Liver (tissue), 9 donors: Measurements from ENCODE around the gene RAPGEF1. TPM values are rescaled to one million over a fixed set of nuclear protein-coding genes. Genes with fewer than 3 reads are reported as not detected.

Source experiments
- DNase-seq: peaks from one replicate; pipeline ENCODE4 v3.0.0-alpha.2; 2017; ENCODE audit warnings: low spot score
- H3K27ac ChIP-seq, 2 donors: one replicate each; pipeline ENCODE4 v1.7.0; 2013; ENCODE audit warnings: inconsistent platforms in 2 of 2, low read length in 2 of 2, control low read depth in 1 of 2, low read depth in 1 of 2, mild to moderate bottlenecking in 1 of 2
- H3K27me3 ChIP-seq, 4 donors: one replicate each; pipeline versions ENCODE4 v1.6.1 to v1.7.0; 2013; ENCODE audit warnings: low read length in 3 of 4, inconsistent platforms in 1 of 4, mild to moderate bottlenecking in 1 of 4, moderate library complexity in 1 of 4; ENCODE audit not compliant: control insufficient read depth in 4 of 4, insufficient read depth in 4 of 4
- H3K36me3 ChIP-seq, 4 donors: one replicate each; pipeline versions ENCODE4 v1.6.1 to v1.7.0; 2013; ENCODE audit warnings: low read length in 3 of 4, mild to moderate bottlenecking in 3 of 4, low read depth in 1 of 4, moderate library complexity in 1 of 4; ENCODE audit not compliant: control insufficient read depth in 4 of 4, insufficient read depth in 3 of 4
- H3K4me1 ChIP-seq, 4 donors: one replicate each; pipeline versions ENCODE4 v1.6.1 to v1.7.0; 2013; ENCODE audit warnings: low read length in 3 of 4, mild to moderate bottlenecking in 3 of 4, moderate library complexity in 1 of 4; ENCODE audit not compliant: control insufficient read depth in 4 of 4, insufficient read depth in 4 of 4
- H3K4me3 ChIP-seq, 3 donors: one replicate each; pipeline versions ENCODE4 v1.6.1 to v1.7.0; 2013; ENCODE audit warnings: low read length in 3 of 3, control low read depth in 1 of 3, low read depth in 1 of 3, mild to moderate bottlenecking in 1 of 3
- H3K9ac ChIP-seq, 2 donors: one replicate each; pipeline ENCODE4 v1.7.0; 2013; ENCODE audit warnings: low read length in 2 of 2, mild to moderate bottlenecking in 2 of 2, moderate library complexity in 2 of 2, control low read depth in 1 of 2, low read depth in 1 of 2
- H3K9me3 ChIP-seq, 4 donors: one replicate each; pipeline versions ENCODE4 v1.6.1 to v1.7.0; 2013; ENCODE audit warnings: low read length in 3 of 4; ENCODE audit not compliant: control insufficient read depth in 4 of 4
- ATF3 ChIP-seq: IDR thresholded peaks from 2 replicates; pipeline ENCODE4 v1.6.1; 2016; ENCODE audit warnings: antibody characterized with exemption
- CTCF ChIP-seq: fragments of 150-350 bp; IDR thresholded peaks from 2 replicates; pipeline ENCODE4 v1.5.1; 2017; ENCODE audit warnings: improper control_type of control experiment, low read depth, low read length; ENCODE audit not compliant: missing input control
- FOXA1 ChIP-seq: IDR thresholded peaks from 2 replicates; pipeline ENCODE4 v1.6.1; 2016; ENCODE audit warnings: antibody characterized with exemption
- FOXA2 ChIP-seq: IDR thresholded peaks from 2 replicates; pipeline ENCODE4 v1.6.1; 2016; ENCODE audit warnings: antibody characterized with exemption
- HNF4A ChIP-seq, 2 donors: conservative IDR thresholded peaks; 2 replicates each; pipeline ENCODE4 v1.6.1; 2016; ENCODE audit warnings: antibody characterized with exemption in 2 of 2, mild to moderate bottlenecking in 2 of 2
- JUND ChIP-seq, 2 donors: IDR thresholded peaks; 2 replicates each; pipeline ENCODE4 v1.6.1; 2016; ENCODE audit warnings: antibody characterized with exemption in 2 of 2
- MAX ChIP-seq: IDR thresholded peaks from 2 replicates; pipeline ENCODE4 v1.6.1; 2016; ENCODE audit warnings: antibody characterized with exemption
- NR2F2 ChIP-seq: IDR thresholded peaks from 2 replicates; pipeline ENCODE4 v1.6.1; 2016; ENCODE audit warnings: antibody characterized with exemption
- RAD21 ChIP-seq, 2 donors: IDR thresholded peaks; 2 replicates each; pipeline ENCODE4 v1.6.1; 2016; ENCODE audit warnings: antibody characterized with exemption in 2 of 2, mild to moderate bottlenecking in 2 of 2
- REST ChIP-seq: IDR thresholded peaks from 2 replicates; pipeline ENCODE4 v1.6.1; 2016; ENCODE audit warnings: antibody characterized with exemption, mild to moderate bottlenecking
- RXRA ChIP-seq, 2 donors: IDR thresholded peaks; 2 replicates each; pipeline ENCODE4 v1.6.1; 2017 to 2018; ENCODE audit warnings: antibody characterized with exemption in 2 of 2, mild to moderate bottlenecking in 1 of 2
- SP1 ChIP-seq: IDR thresholded peaks from 2 replicates; pipeline ENCODE4 v1.6.1; 2018; ENCODE audit warnings: antibody characterized with exemption, mild to moderate bottlenecking
- TAF1 ChIP-seq: conservative IDR thresholded peaks from 2 replicates; pipeline ENCODE4 v1.6.1; 2016; ENCODE audit warnings: antibody characterized with exemption, mild to moderate bottlenecking
- YY1 ChIP-seq: IDR thresholded peaks from 2 replicates; pipeline ENCODE4 v1.6.1; 2016; ENCODE audit warnings: antibody characterized with exemption, mild to moderate bottlenecking
- WGBS: extraction: QIAGEN DNeasy Blood & Tissue Kit; methylation state at CpG from one replicate; pipeline ENCODE4 v1.1.7; 2013; 5-methylcytosine and 5-hydroxymethylcytosine counted together
- polyA plus RNA-seq, 2 donors: library from polyadenylated mRNA; stranded (reverse) in 1 of 2; unstranded in 1 of 2; fragments of 200-250 nt in 1 of 2; fragments of >200 nt in 1 of 2; fragmentation: Nextera tagmentation in 1 of 2; extraction: Ambion mirVana in 1 of 2; gene quantifications; one replicate each; pipeline versions ENCODE4 v1.2.1 to v1.2.3, GENCODE V29; 2013 to 2015
- total RNA-seq, 2 donors: library from RNA; depleted of rRNA; stranded (reverse); fragments of >200 nt; gene quantifications; one replicate each; pipeline ENCODE4 v1.2.3, GENCODE V29; 2014
- donor health status: healthy.
- donor health status: healthy.
- donor health status: healthy.
- donor health status: healthy.
- donor health status: healthy.

The RAPGEF1 gene
- total and polyA plus RNA-seq, 4 donors = 5.6 to 19.7 (median 16.8) TPM

GRCh38 chr9:131697908-131698617 is 41.8 kb downstream of the RAPGEF1 start:
- DNase-seq = no peak
- Histone ChIP-seq H3K4me1 (peaks cover 5 to 18% (median 12%) of the 10 kb centered on the region in 4 donors), H3K9me3 (no peaks in the 10 kb centered on the region), H3K9ac (no peak overlapping the region), H3K4me3 (no peak overlapping the region), H3K27me3 (no peaks in the 10 kb centered on the region), H3K27ac (peak overlapping the region; percentile 10 to 58), H3K36me3 (no peaks in the 10 kb centered on the region)
- TF ChIP-seq TAF1 (no peak), SP1 (peak; percentile 7), MAX (no peak), JUND (IDR thresholded peaks at IDR 0.05) (no peak)
- WGBS = 62% methylated on average over 5 of the region's 5 CpGs

GRCh38 chr9:131697097-131697496 is 42.8 kb downstream of the RAPGEF1 start:
- peaks cover 7 to 28% (median 18%) of the 10 kb centered on the region in 4 donors for H3K4me1 ChIP-seq

More at GRCh38 chr9:131697097-131697496, 42.8 kb downstream of the RAPGEF1 start:
- Histone ChIP-seq H3K4me3 (no peak overlapping the region), H3K27ac (peak overlapping the region in 1 of 2 donors; percentile 58), H3K27me3 (no peaks in the 10 kb centered on the region), H3K9ac (no peak overlapping the region), H3K36me3 (no peaks in the 10 kb centered on the region), H3K9me3 (no peaks in the 10 kb centered on the region)
- 74% methylated on average over 6 of the region's 6 CpGs for WGBS
- TF ChIP-seq RXRA (IDR thresholded peaks at IDR 0.05) (peak; percentile 15 to 33), RAD21 (IDR thresholded peaks at IDR 0.05) (peak; percentile 36 to 54), FOXA1 (no peak), CTCF (peak; percentile 7), YY1 (no peak), ATF3 (no peak), NR2F2 (peak; percentile 31), TAF1 (no peak), FOXA2 (no peak), REST (no peak), HNF4A (conservative IDR thresholded peaks at IDR 0.05) (no peak), JUND (IDR thresholded peaks at IDR 0.05) (no peak)
- no peak for DNase-seq
